ENCODE measurements around the gene SLC2A5. TPM values are rescaled to one million over a fixed set of nuclear protein-coding genes. Genes with fewer than 3 reads are reported as not detected.

SLC2A5 gene
- total RNA-seq, 1 experiment from 2014 or later, result not detected

- Histone ChIP-seq H3K9me2 (ENCODE audit: insufficient read depth) (no peaks in the 10 kb centered on the region), H3K9me3 (ENCODE audit: insufficient read depth, low read depth) (no peaks in the 10 kb centered on the region), H3K79me2 (ENCODE audit: low read depth) (no peaks in the 10 kb centered on the region), H3K4me2 (no peak overlapping the region), H3F3A (ENCODE audit: insufficient read depth, low read depth) (no peaks in the 10 kb centered on the region), H3K27me3 (ENCODE audit: insufficient read depth, low read depth) (no peaks in the 10 kb centered on the region), H3K36me3 (ENCODE audit: low read depth) (no peaks in the 10 kb centered on the region), H3K27ac (no peak overlapping the region), H3K4me1 (replicated peaks; ENCODE audit: insufficient read depth) (peaks cover 8% of the 10 kb centered on the region), H3K4me3 (no peak overlapping the region), H2AFZ (no peak overlapping the region), H4K20me1 (ENCODE audit: insufficient read depth) (peaks cover 3% of the 10 kb centered on the region; the same call in 1 of the 2 replicates)
- CTCF ChIA-PET, result no interaction called here
- BruUV-seq (replicated peaks), result no TSS peak
- no peak for TF ChIP-seq EZH2 (IDR thresholded peaks at IDR 0.05; ENCODE audit: low read depth)
- no peak for TF ChIP-seq CTCF (conservative IDR thresholded peaks at IDR 0.05)
- POLR2A ChIA-PET (ENCODE audit: unreplicated experiment), result no interaction called here
- DNase-seq, result no peak
- intact Hi-C loops (cut with micrococcal nuclease; ENCODE audit: unreplicated experiment), result loop anchor here (10.0 kb wide), 1 partner anchor 251 kb away; no protein-coding TSS in a partner anchor
Observed at GRCh38 chr1:9106286-9106685, 36.9 kb upstream of the SLC2A5 start.

- H3K9me3 ChIP-seq (ENCODE audit: insufficient read depth, low read depth), result no peaks in the 10 kb centered on the region
- H3F3A ChIP-seq (ENCODE audit: insufficient read depth, low read depth), result no peaks in the 10 kb centered on the region
- no peaks in the 10 kb centered on the region for H3K9me2 ChIP-seq (ENCODE audit: insufficient read depth)
- DNase-seq, result no peak
- no peak overlapping the region for H3K27ac ChIP-seq
- no peak overlapping the region for H2AFZ ChIP-seq
- BruUV-seq (replicated peaks), result no TSS peak
- H3K79me2 ChIP-seq (ENCODE audit: low read depth), result no peaks in the 10 kb centered on the region
- TF ChIP-seq EZH2 (IDR thresholded peaks at IDR 0.05; ENCODE audit: low read depth) (no peak), CTCF (conservative IDR thresholded peaks at IDR 0.05) (no peak)
- peaks cover 6% of the 10 kb centered on the region for H3K4me1 ChIP-seq (replicated peaks; ENCODE audit: insufficient read depth)
- no peak overlapping the region for H3K4me3 ChIP-seq
- intact Hi-C loops (cut with micrococcal nuclease; ENCODE audit: unreplicated experiment), result loop anchor here (10.0 kb wide), 1 partner anchor 251 kb away; no protein-coding TSS in a partner anchor
- CTCF ChIA-PET, result interaction anchor here (0.6 kb wide), 2 partner anchors 382 to 757 kb away, joined by 8 to 13 read pairs; no protein-coding TSS in a partner anchor
- H3K27me3 ChIP-seq (ENCODE audit: insufficient read depth, low read depth), result no peaks in the 10 kb centered on the region
- H3K4me2 ChIP-seq, result no peak overlapping the region
- H4K20me1 ChIP-seq (ENCODE audit: insufficient read depth), result no peaks in the 10 kb centered on the region
- POLR2A ChIA-PET (ENCODE audit: unreplicated experiment), result interaction anchor here (0.9 kb wide), 1 partner anchor 386 kb away, joined by 7 read pairs; no protein-coding TSS in a partner anchor
- H3K36me3 ChIP-seq (ENCODE audit: low read depth), result no peaks in the 10 kb centered on the region
Observed at GRCh38 chr1:9105336-9105867, 36.0 kb upstream of the SLC2A5 start.

- no peak for TF ChIP-seq EZH2 (IDR thresholded peaks at IDR 0.05; ENCODE audit: low read depth)
- TF ChIP-seq CTCF (conservative IDR thresholded peaks at IDR 0.05), result peak; percentile 63
- intact Hi-C loops (cut with micrococcal nuclease; ENCODE audit: unreplicated experiment), result loop anchor here (2.0 to 10.0 kb wide), 3 partner anchors 97 to 247 kb away; no protein-coding TSS in a partner anchor
- Histone ChIP-seq H3K36me3 (ENCODE audit: low read depth) (no peaks in the 10 kb centered on the region), H3K4me2 (no peak overlapping the region), H3K27me3 (ENCODE audit: insufficient read depth, low read depth) (no peaks in the 10 kb centered on the region), H3K4me1 (replicated peaks; ENCODE audit: insufficient read depth) (no peaks in the 10 kb centered on the region), H2AFZ (no peak overlapping the region), H3K9me3 (ENCODE audit: insufficient read depth, low read depth) (no peaks in the 10 kb centered on the region), H3K4me3 (no peak overlapping the region), H4K20me1 (ENCODE audit: insufficient read depth) (no peaks in the 10 kb centered on the region), H3K79me2 (ENCODE audit: low read depth) (no peaks in the 10 kb centered on the region), H3K9me2 (ENCODE audit: insufficient read depth) (no peaks in the 10 kb centered on the region), H3K27ac (no peak overlapping the region), H3F3A (ENCODE audit: insufficient read depth, low read depth) (no peaks in the 10 kb centered on the region)
- POLR2A ChIA-PET (ENCODE audit: unreplicated experiment), result no interaction called here
- peak in 1 of 2 experiments; percentile 38 for DNase-seq
- no TSS peak for BruUV-seq (replicated peaks)
- CTCF ChIA-PET, result interaction anchor here (1.0 to 1.1 kb wide), 2 partner anchors 21 to 97 kb away, joined by 8 read pairs; no protein-coding TSS in a partner anchor
Observed at GRCh38 chr1:9101510-9102146, 32.2 kb upstream of the SLC2A5 start.

Measured in PC-9 (cell line).